SW 1271 (cell line): Measurements from ENCODE around the gene GJA1.

Experiments
- DNase-seq, 2 experiments: peaks; one replicate each; lab custom pipeline; 2025; lab: John Stamatoyannopoulos, UW

GJA1 gene

GRCh38 chr6:121482751-121483150 is 47.3 kb downstream of the GJA1 start:
- no peak for DNase-seq

- DNase-seq, result no peak
Measured at GRCh38 chr6:121485359-121485811, 49.9 kb downstream of the GJA1 start.

GRCh38 chr6:121491576-121491975 is 56.1 kb downstream of the GJA1 start:
- no peak for DNase-seq

GRCh38 chr6:121492536-121492935 is 57.1 kb downstream of the GJA1 start:
- no peak for DNase-seq

- no peak for DNase-seq
Measured at GRCh38 chr6:121497970-121498375, 62.5 kb downstream of the GJA1 start.

GRCh38 chr6:121498481-121499276 is 63.2 kb downstream of the GJA1 start:
- DNase-seq, result no peak
